ENCODE measurements around the gene YAP1.

DNA sequence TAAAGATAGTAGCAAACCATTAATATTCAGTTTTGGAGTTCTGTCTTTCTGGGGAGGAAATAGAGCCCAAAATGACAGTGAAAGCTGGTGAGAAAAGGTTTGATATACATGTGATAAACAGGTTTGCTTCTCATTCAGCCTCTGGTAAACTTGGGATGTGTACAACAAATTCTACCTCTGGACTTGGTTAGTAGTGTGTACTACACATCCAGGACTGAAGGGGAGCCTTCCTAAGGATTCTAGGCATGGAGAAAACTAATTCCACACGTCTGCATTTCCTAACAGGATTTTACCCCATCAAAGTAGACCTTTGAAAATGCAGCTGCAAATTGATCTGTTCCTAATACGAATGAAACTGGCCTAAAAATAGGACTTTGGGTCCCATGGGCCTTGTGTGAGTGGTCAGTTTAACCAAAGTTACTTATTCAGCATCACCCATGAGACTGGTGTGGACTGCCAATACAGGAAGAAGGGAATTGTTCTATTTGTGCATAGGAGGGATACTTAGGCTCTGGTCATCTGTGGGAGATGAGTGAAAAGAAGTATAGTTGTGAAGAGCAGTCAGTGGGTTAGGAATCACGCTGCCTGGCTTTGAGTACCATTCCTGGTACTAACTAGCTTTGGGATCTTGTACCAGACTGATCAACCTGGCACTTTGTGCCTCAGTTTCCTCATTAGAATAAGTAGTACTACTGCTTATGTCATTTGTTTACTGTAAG, 74.2 kb downstream of the YAP1 start:
- TF ChIP-seq PRDM1 (tag by site-specific recombination; IDR thresholded peaks at IDR 0.05) (no peak), ZNF302 (tag by site-specific recombination; IDR thresholded peaks at IDR 0.05; ENCODE audit: low read depth) (no peak), ZNF561 (tag by site-specific recombination; IDR thresholded peaks at IDR 0.05; ENCODE audit: borderline replicate concordance) (no peak), ZNF600 (tag by site-specific recombination; IDR thresholded peaks at IDR 0.05) (no peak), ZNF138 (tag by site-specific recombination; IDR thresholded peaks at IDR 0.05; ENCODE audit: borderline replicate concordance) (no peak), ZNF324 (tag by site-specific recombination; IDR thresholded peaks at IDR 0.05) (no peak)
- TF ChIP-seq, protein P1, sequence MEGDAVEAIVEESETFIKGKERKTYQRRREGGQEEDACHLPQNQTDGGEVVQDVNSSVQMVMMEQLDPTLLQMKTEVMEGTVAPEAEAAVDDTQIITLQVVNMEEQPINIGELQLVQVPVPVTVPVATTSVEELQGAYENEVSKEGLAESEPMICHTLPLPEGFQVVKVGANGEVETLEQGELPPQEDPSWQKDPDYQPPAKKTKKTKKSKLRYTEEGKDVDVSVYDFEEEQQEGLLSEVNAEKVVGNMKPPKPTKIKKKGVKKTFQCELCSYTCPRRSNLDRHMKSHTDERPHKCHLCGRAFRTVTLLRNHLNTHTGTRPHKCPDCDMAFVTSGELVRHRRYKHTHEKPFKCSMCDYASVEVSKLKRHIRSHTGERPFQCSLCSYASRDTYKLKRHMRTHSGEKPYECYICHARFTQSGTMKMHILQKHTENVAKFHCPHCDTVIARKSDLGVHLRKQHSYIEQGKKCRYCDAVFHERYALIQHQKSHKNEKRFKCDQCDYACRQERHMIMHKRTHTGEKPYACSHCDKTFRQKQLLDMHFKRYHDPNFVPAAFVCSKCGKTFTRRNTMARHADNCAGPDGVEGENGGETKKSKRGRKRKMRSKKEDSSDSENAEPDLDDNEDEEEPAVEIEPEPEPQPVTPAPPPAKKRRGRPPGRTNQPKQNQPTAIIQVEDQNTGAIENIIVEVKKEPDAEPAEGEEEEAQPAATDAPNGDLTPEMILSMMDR (tag by site-specific recombination; IDR thresholded peaks at IDR 0.05), result no peak
- TF ChIP-seq, protein P2, sequence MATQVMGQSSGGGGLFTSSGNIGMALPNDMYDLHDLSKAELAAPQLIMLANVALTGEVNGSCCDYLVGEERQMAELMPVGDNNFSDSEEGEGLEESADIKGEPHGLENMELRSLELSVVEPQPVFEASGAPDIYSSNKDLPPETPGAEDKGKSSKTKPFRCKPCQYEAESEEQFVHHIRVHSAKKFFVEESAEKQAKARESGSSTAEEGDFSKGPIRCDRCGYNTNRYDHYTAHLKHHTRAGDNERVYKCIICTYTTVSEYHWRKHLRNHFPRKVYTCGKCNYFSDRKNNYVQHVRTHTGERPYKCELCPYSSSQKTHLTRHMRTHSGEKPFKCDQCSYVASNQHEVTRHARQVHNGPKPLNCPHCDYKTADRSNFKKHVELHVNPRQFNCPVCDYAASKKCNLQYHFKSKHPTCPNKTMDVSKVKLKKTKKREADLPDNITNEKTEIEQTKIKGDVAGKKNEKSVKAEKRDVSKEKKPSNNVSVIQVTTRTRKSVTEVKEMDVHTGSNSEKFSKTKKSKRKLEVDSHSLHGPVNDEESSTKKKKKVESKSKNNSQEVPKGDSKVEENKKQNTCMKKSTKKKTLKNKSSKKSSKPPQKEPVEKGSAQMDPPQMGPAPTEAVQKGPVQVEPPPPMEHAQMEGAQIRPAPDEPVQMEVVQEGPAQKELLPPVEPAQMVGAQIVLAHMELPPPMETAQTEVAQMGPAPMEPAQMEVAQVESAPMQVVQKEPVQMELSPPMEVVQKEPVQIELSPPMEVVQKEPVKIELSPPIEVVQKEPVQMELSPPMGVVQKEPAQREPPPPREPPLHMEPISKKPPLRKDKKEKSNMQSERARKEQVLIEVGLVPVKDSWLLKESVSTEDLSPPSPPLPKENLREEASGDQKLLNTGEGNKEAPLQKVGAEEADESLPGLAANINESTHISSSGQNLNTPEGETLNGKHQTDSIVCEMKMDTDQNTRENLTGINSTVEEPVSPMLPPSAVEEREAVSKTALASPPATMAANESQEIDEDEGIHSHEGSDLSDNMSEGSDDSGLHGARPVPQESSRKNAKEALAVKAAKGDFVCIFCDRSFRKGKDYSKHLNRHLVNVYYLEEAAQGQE (tag by site-specific recombination; IDR thresholded peaks at IDR 0.05), result no peak
- TF ChIP-seq, protein P3, sequence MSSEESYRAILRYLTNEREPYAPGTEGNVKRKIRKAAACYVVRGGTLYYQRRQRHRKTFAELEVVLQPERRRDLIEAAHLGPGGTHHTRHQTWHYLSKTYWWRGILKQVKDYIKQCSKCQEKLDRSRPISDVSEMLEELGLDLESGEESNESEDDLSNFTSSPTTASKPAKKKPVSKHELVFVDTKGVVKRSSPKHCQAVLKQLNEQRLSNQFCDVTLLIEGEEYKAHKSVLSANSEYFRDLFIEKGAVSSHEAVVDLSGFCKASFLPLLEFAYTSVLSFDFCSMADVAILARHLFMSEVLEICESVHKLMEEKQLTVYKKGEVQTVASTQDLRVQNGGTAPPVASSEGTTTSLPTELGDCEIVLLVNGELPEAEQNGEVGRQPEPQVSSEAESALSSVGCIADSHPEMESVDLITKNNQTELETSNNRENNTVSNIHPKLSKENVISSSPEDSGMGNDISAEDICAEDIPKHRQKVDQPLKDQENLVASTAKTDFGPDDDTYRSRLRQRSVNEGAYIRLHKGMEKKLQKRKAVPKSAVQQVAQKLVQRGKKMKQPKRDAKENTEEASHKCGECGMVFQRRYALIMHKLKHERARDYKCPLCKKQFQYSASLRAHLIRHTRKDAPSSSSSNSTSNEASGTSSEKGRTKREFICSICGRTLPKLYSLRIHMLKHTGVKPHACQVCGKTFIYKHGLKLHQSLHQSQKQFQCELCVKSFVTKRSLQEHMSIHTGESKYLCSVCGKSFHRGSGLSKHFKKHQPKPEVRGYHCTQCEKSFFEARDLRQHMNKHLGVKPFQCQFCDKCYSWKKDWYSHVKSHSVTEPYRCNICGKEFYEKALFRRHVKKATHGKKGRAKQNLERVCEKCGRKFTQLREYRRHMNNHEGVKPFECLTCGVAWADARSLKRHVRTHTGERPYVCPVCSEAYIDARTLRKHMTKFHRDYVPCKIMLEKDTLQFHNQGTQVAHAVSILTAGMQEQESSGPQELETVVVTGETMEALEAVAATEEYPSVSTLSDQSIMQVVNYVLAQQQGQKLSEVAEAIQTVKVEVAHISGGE (tag by site-specific recombination; conservative IDR thresholded peaks at IDR 0.05; ENCODE audit: low read depth), result no peak

All from HEK293 (cell line).